ENCODE measurements around the gene STK32A. TPM values are rescaled to one million over a fixed set of nuclear protein-coding genes. Genes with fewer than 3 reads are reported as not detected.

Gene STK32A
- 0.63 TPM in 1 of 2 replicates, not detected in the other for total RNA-seq

- peak; percentile 24 for TF ChIP-seq CTCF (conservative IDR thresholded peaks at IDR 0.05; ENCODE audit: low read depth, low read length)
- H3K4me3 ChIP-seq (ENCODE audit: low read depth, low read length), result peak within 1 kb of the TSS; percentile 74
- DNase-seq (ENCODE audit: low read depth), result no peak
Measured at GRCh38 chr5:147234825-147235635, at the start of gene STK32A. Gene STK32A (plus strand): TSS chr5:147235026. CDS start chr5:147239635, 4,609 bp downstream.

DNA sequence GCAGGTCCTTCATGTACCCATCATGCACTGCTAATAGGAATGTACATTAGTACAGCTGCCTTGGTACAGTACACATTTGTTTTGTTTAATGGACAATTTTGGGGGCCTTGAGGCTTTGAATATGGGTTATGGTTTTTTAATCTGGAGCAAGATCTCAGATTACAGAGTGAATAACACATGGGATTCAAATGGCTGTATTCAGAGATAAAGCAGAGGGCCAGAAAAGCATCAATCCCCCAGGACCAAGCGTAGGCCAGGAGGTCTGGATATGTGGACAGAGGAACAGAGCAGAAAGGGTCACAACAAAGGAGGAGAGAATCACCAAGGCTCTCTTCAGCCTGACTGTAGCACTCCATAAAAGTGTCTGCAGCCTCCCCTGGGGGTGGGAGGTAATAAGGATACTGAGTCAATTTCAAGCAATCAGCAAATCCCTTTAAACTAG lies 47.7 kb upstream of the STK32A start:
- TF ChIP-seq CTCF (conservative IDR thresholded peaks at IDR 0.05; ENCODE audit: low read depth, low read length), result peak; percentile 33
- H3K4me3 ChIP-seq (ENCODE audit: low read depth, low read length), result no peak overlapping the region
- DNase-seq (ENCODE audit: low read depth), result no peak

GRCh38 chr5:147188200-147189108 lies 46.4 kb upstream of the STK32A start:
- DNase-seq (ENCODE audit: low read depth), result no peak

DNA sequence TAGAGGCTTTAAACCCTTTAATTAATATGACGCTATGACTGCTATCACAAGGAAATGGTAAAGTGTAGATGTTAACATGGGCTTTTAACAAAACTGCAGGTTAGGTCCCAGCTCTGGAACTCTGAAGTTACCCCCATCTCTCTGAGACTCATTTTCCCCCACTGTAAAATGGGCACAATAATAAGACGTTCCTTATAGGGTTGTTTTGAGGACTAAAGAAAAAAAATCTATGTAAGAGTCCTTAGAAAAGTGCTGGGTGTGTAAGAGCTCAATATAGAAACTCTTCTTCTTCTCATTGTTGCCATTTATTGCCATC lies 45.8 kb upstream of the STK32A start:
- no peak for DNase-seq (ENCODE audit: low read depth)
- H3K4me3 ChIP-seq (ENCODE audit: low read depth, low read length), result no peak overlapping the region
- no peak for TF ChIP-seq CTCF (conservative IDR thresholded peaks at IDR 0.05; ENCODE audit: low read depth, low read length)

More at GRCh38 chr5:147188200-147189108, 46.4 kb upstream of the STK32A start:
- peak; percentile 84 for TF ChIP-seq CTCF (conservative IDR thresholded peaks at IDR 0.05; ENCODE audit: low read depth, low read length)
- no peak overlapping the region for H3K4me3 ChIP-seq (ENCODE audit: low read depth, low read length)

GRCh38 chr5:147190331-147190730 lies 44.5 kb upstream of the STK32A start:
- peak; percentile 61 for DNase-seq (ENCODE audit: low read depth)
- no peak for TF ChIP-seq CTCF (conservative IDR thresholded peaks at IDR 0.05; ENCODE audit: low read depth, low read length)
- H3K4me3 ChIP-seq (ENCODE audit: low read depth, low read length), result no peak overlapping the region

DNA sequence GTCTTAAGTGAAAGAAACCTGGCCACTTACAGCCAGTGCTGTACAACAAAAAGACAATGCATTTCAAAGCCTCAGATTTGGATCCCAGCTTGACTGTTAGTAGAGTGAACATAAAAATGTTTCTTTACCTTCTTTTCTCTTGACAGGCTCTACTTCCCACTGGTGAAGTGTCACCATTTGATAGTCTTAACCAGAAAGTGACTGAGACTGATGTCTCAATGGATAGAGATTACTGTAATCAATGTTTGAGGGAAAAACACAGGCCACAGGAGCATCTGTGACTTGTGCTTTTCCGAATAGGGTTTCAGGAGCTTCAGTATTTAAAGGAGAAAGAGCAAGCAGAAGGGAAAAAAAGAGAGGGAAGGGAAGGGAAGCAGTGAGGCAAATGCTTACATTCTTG lies 41.7 kb upstream of the STK32A start:
- H3K4me3 ChIP-seq (ENCODE audit: low read depth, low read length), result no peak overlapping the region
- DNase-seq (ENCODE audit: low read depth), result no peak
- TF ChIP-seq CTCF (conservative IDR thresholded peaks at IDR 0.05; ENCODE audit: low read depth, low read length), result no peak

Data from epithelial cell of proximal tubule (primary cell).